Esophagus muscularis mucosa (tissue), 4 donors: Measurements from ENCODE around the gene EPOP. TPM values are rescaled to one million over a fixed set of nuclear protein-coding genes. Genes with fewer than 3 reads are reported as not detected.

ENCODE experiments used
- DNase-seq: peaks from one replicate; pipeline ENCODE4 v3.0.0-alpha.2; 2017; ENCODE audit errors: extremely low spot score
- H3K27ac ChIP-seq, 4 donors: fragments of 200-600 bp; sonication (generic); replicated peaks in 1 of 4; 1 replicate in 3 of 4; 2 replicates in 1 of 4; pipeline ENCODE4 v1.5.1; 2016 to 2019; ENCODE audit warnings: mild to moderate bottlenecking in 1 of 4
- H3K27me3 ChIP-seq, 4 donors: fragments of 200-600 bp; sonication (generic); one replicate each; pipeline versions ENCODE4 v1.5.1 to v1.6.0; 2016 to 2019
- H3K36me3 ChIP-seq, 4 donors: fragments of 200-600 bp; sonication (generic); one replicate each; pipeline ENCODE4 v1.5.1; 2016 to 2019
- H3K4me1 ChIP-seq, 4 donors: fragments of 200-600 bp; sonication (generic); one replicate each; pipeline ENCODE4 v1.5.1; 2016 to 2019
- H3K4me3 ChIP-seq, 4 donors: fragments of 200-600 bp; sonication (generic); 1 replicate in 2 of 4; 2 replicates in 2 of 4; pipeline ENCODE4 v1.5.1; 2016 to 2019; ENCODE audit warnings: mild to moderate bottlenecking in 4 of 4, moderate library complexity in 1 of 4
- H3K9me3 ChIP-seq, 4 donors: fragments of 200-600 bp; sonication (generic); 1 replicate in 3 of 4; 2 replicates in 1 of 4; pipeline ENCODE4 v1.5.1; 2016 to 2019
- EP300 ChIP-seq: sonication (generic); formaldehyde crosslinking; IDR thresholded peaks from one replicate; pipeline ENCODE4 v1.6.1; 2017; ENCODE audit warnings: antibody characterized with exemption
- POLR2A ChIP-seq: fragments of 450-650 bp; IDR thresholded peaks from one replicate; pipeline ENCODE4 v1.6.1; 2017; ENCODE audit warnings: antibody characterized with exemption, moderate library complexity, mild to moderate bottlenecking, low read depth
- POLR2AphosphoS5 ChIP-seq, 2 donors: sonication (generic); formaldehyde crosslinking; IDR thresholded peaks; one replicate each; pipeline ENCODE4 v1.6.1; 2017; ENCODE audit warnings: antibody characterized with exemption in 2 of 2
- WGBS: methylation state at CpG from one replicate; pipeline ENCODE4 v1.1.5; 2018; 5-methylcytosine and 5-hydroxymethylcytosine counted together
- intact Hi-C: fragments of 100-400 bp; cut with DNase I; formaldehyde crosslinking; loops from one replicate; pipeline ENCODE4 v1.15.1; 2023
- total RNA-seq, 4 donors: library from RNA; depleted of rRNA; stranded (reverse); fragments of >200 nt; gene quantifications; one replicate each; pipeline versions ENCODE4 v1.1.0 to v1.2.1, GENCODE V29; 2016
- TF ChIP-seq, protein P1 (sequence below), 3 experiments: fragments of 200-600 bp in 2 of 3; fragments of 450-650 bp in 1 of 3; sonication (generic) in 2 of 3; IDR thresholded peaks; one replicate each; pipeline ENCODE4 v1.5.1; 2017 to 2019; ENCODE audit warnings: antibody characterized with exemption in 3 of 3, mild to moderate bottlenecking in 2 of 3, moderate library complexity in 1 of 3

Gene EPOP
- total RNA-seq, 4 donors from 2014 or later: 0.42 to 7.3 (median 2.7) TPM

- H3K4me3 ChIP-seq: no peak overlapping the region
- WGBS: 16% methylated on average over 6 of the region's 6 CpGs
- H3K4me1 ChIP-seq: peaks cover 13 to 16% (median 15%) of the 10 kb centered on the region in 4 donors
- no peaks in the 10 kb centered on the region for H3K9me3 ChIP-seq
- H3K27ac ChIP-seq: no peak overlapping the region
- no peaks in the 10 kb centered on the region for H3K36me3 ChIP-seq
- TF ChIP-seq POLR2A: no peak
- TF ChIP-seq, protein P1, sequence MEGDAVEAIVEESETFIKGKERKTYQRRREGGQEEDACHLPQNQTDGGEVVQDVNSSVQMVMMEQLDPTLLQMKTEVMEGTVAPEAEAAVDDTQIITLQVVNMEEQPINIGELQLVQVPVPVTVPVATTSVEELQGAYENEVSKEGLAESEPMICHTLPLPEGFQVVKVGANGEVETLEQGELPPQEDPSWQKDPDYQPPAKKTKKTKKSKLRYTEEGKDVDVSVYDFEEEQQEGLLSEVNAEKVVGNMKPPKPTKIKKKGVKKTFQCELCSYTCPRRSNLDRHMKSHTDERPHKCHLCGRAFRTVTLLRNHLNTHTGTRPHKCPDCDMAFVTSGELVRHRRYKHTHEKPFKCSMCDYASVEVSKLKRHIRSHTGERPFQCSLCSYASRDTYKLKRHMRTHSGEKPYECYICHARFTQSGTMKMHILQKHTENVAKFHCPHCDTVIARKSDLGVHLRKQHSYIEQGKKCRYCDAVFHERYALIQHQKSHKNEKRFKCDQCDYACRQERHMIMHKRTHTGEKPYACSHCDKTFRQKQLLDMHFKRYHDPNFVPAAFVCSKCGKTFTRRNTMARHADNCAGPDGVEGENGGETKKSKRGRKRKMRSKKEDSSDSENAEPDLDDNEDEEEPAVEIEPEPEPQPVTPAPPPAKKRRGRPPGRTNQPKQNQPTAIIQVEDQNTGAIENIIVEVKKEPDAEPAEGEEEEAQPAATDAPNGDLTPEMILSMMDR (IDR thresholded peaks at IDR 0.05): no peak
- no peak for TF ChIP-seq POLR2AphosphoS5 (IDR thresholded peaks at IDR 0.05)
- no peak for TF ChIP-seq EP300
- no peak for DNase-seq
- H3K27me3 ChIP-seq: peaks cover 13 to 66% (median 30%) of the 10 kb centered on the region in 4 donors
- intact Hi-C loops: loop anchor here (2.0 to 10.0 kb wide), 3 partner anchors 65 to 155 kb away; partner anchors contain the start of gene SRCIN1
Observed at GRCh38 chr17:38669520-38669919, 5.2 kb downstream of the EPOP start.

DNA sequence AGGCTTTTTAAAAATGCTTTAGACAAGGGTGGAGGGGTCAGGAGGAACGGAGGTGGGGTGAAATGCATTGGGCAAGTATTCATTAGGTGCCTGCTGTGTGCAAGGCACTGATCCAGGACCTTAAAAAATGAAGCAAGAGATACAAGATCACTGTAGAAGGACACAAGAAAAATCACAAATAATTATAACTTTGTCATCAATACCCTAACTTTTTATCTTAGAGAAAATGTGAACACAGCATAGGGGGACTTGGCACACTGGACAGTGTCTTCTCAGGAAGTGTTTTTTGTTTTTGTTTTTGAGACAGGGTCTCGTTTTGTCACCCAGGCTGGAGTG is 7.0 kb downstream of the EPOP start:
- no peaks in the 10 kb centered on the region for H3K9me3 ChIP-seq
- 29% methylated on average over 2 of the region's 2 CpGs for WGBS
- no peak overlapping the region for H3K27ac ChIP-seq
- H3K4me1 ChIP-seq: no peaks in the 10 kb centered on the region
- H3K27me3 ChIP-seq: peaks cover 0 to 59% (median 12%) of the 10 kb centered on the region in 4 donors
- DNase-seq: no peak
- H3K4me3 ChIP-seq: no peak overlapping the region
- intact Hi-C loops: loop anchor here (2.0 to 10.0 kb wide), 3 partner anchors 63 to 153 kb away; partner anchors contain the start of gene SRCIN1
- TF ChIP-seq POLR2AphosphoS5 (IDR thresholded peaks at IDR 0.05): no peak
- TF ChIP-seq, protein P1 (IDR thresholded peaks at IDR 0.05): peak in 2 of 3 experiments; percentile 1 to 26
- no peaks in the 10 kb centered on the region for H3K36me3 ChIP-seq

DNA sequence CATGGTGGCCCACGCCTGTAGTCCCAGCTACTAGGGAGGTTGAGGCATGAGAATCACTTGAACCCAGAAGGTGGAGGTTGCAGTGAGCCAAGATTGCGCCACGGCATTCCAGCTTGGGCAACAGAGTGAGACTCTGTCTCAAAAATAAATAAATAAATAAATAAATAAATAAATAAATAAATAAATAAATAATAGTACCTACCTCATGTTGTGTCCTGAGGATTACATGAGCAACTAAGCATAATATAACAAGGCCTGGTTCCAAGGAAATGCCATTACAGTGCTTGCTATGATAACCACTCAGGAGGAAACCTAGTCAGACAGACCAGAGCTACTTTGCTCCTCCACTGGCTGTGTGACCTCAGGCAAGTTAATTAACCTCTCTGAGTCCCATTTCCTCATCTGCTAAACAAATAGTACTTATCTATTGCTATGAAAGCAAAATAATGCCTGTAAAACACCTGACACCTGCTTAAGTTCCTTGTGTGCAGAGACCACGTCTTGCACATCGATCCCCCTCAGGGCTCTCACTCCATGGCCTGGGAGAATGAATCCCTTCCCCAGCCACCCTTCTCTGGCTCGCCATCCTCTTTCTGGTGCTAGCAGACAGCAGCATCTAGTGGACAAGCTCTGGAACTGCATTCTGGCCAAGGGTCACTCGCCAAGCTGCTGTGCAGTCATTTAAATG is 7.5 kb downstream of the EPOP start:
- H3K27me3 ChIP-seq: peaks cover 0 to 54% (median 8%) of the 10 kb centered on the region in 4 donors
- intact Hi-C loops: loop anchor here (10.0 kb wide), 2 partner anchors 62 to 152 kb away; partner anchors contain the start of gene SRCIN1

DNA sequence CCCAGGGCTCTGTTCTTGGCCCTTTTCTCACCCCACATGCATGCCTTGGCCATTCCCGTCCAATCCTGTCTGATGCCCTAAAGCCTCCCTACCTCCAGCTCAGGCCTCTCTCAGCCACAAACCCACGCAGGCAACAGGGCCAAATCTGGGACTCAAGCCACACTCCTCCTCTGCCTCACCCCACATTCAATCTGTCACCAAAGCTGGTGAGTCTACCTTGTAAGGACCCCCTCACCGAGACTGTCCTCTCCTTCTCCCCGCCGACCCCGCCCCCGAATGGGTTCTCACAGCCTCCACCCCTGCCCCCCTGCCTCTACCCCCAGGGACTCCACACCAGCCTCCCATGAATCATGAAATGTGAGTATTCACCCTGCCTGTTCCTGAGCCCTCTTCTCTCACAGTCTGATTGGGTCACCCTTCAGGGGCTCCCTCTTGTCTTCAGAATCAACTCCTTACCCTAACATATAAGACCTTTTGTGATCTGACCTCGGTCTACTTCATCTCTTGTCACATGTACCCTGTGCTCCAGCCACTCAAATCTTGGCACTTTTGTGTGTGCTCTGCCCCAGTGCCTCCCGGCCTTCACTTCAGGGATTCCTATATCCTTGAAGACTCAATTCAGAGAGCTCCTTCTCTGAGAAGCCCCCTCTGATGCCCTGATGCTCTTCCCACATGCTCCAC is 10.7 kb downstream of the EPOP start:
- 84% methylated on average over 9 of the region's 9 CpGs for WGBS
- intact Hi-C loops: loop anchor here (10.0 kb wide), 2 partner anchors 59 to 149 kb away; partner anchors contain the start of gene SRCIN1
- Histone ChIP-seq H3K27ac (no peak overlapping the region), H3K4me1 (peaks cover 0 to 9% (median under 1%) of the 10 kb centered on the region in 4 donors), H3K36me3 (no peaks in the 10 kb centered on the region), H3K27me3 (peaks cover 0 to 24% (median 0%) of the 10 kb centered on the region in 4 donors), H3K9me3 (no peaks in the 10 kb centered on the region), H3K4me3 (no peak overlapping the region)
- TF ChIP-seq EP300 (no peak), POLR2AphosphoS5 (IDR thresholded peaks at IDR 0.05) (no peak), POLR2A (no peak)
- TF ChIP-seq, protein P1 (IDR thresholded peaks at IDR 0.05): no peak
- DNase-seq: no peak

More for the DNA sequence above, 7.5 kb downstream of the EPOP start:
- no peak overlapping the region for H3K4me3 ChIP-seq
- H3K36me3 ChIP-seq: no peaks in the 10 kb centered on the region
- no peak for TF ChIP-seq EP300
- TF ChIP-seq POLR2AphosphoS5 (IDR thresholded peaks at IDR 0.05): peak in 1 of 2 donors; percentile 34
- TF ChIP-seq POLR2A: no peak
- TF ChIP-seq, protein P1 (IDR thresholded peaks at IDR 0.05): peak; percentile 97 to 100 (median 99)
- no peak overlapping the region for H3K27ac ChIP-seq
- DNase-seq: no peak
- WGBS: 32% methylated on average over 7 of the region's 7 CpGs
- H3K9me3 ChIP-seq: no peaks in the 10 kb centered on the region
- no peaks in the 10 kb centered on the region for H3K4me1 ChIP-seq
